ENCODE results near the gene FAM110A. TPM values are rescaled to one million over a fixed set of nuclear protein-coding genes. Genes with fewer than 3 reads are reported as not detected.

The FAM110A gene
- total and polyA plus RNA-seq, 2 donors (not counting 1 experiment from before 2014, with no cell fraction given), result 15.6 to 18.4 TPM

- Histone ChIP-seq H2AFZ (ENCODE audit: insufficient read depth, low read depth, low read length, poor library complexity, severe bottlenecking) (peak overlapping the region; percentile 83), H3K9me3 (ENCODE audit: control extremely low read depth in 1 of 3, control insufficient read depth in 2 of 3, insufficient read depth in 1 of 3, low read length in 2 of 3) (peaks cover 0 to 7% (median 0%) of the 10 kb centered on the region in 3 donors), H3K9ac (ENCODE audit: low read length) (peak overlapping the region; percentile 79), H3K4me2 (replicated peaks; ENCODE audit: low read depth, low read length, poor library complexity, severe bottlenecking) (peak overlapping the region; percentile 99), H3K4me1 (ENCODE audit: control insufficient read depth in 2 of 2, insufficient read depth in 2 of 2, low read length in 2 of 2) (peaks cover 64% of the 10 kb centered on the region in 2 donors), H3K27me3 (replicated peaks in 1 of 4; ENCODE audit: control extremely low read depth in 1 of 4, control insufficient read depth in 3 of 4, insufficient read depth in 4 of 4, low read length in 3 of 4) (peaks cover 0 to 19% (median 6%) of the 10 kb centered on the region in 4 experiments), H3K36me3 (replicated peaks in 1 of 2; ENCODE audit: control extremely low read depth in 1 of 2, control insufficient read depth in 1 of 2, extremely low read depth in 1 of 2, insufficient read depth in 2 of 2, low read length in 1 of 2) (peaks cover 0 to 1% of the 10 kb centered on the region in 2 experiments), H3K4me3 (ENCODE audit: control extremely low read depth in 1 of 5, extremely low read depth in 1 of 5, insufficient read depth in 1 of 5, low read depth in 2 of 5, low read length in 4 of 5) (peak overlapping the region in 4 of 5 experiments; percentile 65 to 77 (median 68)), H3K27ac (ENCODE audit: low read length in 2 of 2) (peak overlapping the region; percentile 10 to 80), H4K20me1 (ENCODE audit: control insufficient read depth, insufficient read depth, low read length, poor library complexity, severe bottlenecking) (peaks cover 60% of the 10 kb centered on the region), H3K79me2 (ENCODE audit: control insufficient read depth, insufficient read depth, low read length) (peaks cover 91% of the 10 kb centered on the region)
- intact Hi-C loops (cut with micrococcal nuclease), result loop anchor here (1.0 kb wide), 1 partner anchor 11 kb away; the partner anchor contains the start of gene FAM110A
- DNase-seq (peak; percentile 92), ATAC-seq (ENCODE audit: low read depth) (peak; percentile 98)
- Mint-ChIP-seq H3K27ac (peak overlapping the region; percentile 71), H3K4me3 (peak overlapping the region; percentile 86), H3K4me1 (peaks cover 60% of the 10 kb centered on the region), H3K9me3 (ENCODE audit: insufficient read depth) (no peaks in the 10 kb centered on the region), H3K27me3 (peaks cover 4% of the 10 kb centered on the region)
- 10% methylated on average over 45 of the region's 47 CpGs for WGBS (ENCODE audit: insufficient coverage)
- TF ChIP-seq CTCF (IDR thresholded peaks at IDR 0.05) (no peak), EZH2 (IDR thresholded peaks at IDR 0.05; ENCODE audit: borderline replicate concordance, insufficient read depth, low read depth, low read length, poor library complexity, severe bottlenecking) (no peak)
- ChIA-PET POLR2A (interaction anchor here (0.6 to 0.9 kb wide), 5 partner anchors 11 to 1271 kb away, joined by 3 to 14 read pairs (median 5); partner anchors contain the start of gene FAM110A), CTCF (interaction anchor here (1.1 to 6.7 kb wide), 3 partner anchors 12 to 111 kb away, joined by 3 to 46 read pairs (median 5); partner anchors contain the start of gene FAM110A)
Observed at GRCh38 chr20:844473-845225, 11.1 kb downstream of the FAM110A start.

Data from B cell (primary cell).